Panc1 (cell line): ENCODE data around the gene NDRG2.
A peak's percentile ranks its signal among the peaks of the same experiment; 100 is the strongest.

Experiments
- CTCF ChIP-seq: fragments of 450-650 bp; IDR thresholded peaks from 2 replicates; pipeline ENCODE4 v1.5.1; 2017; ENCODE audit warnings: mild to moderate bottlenecking
- POLR2AphosphoS5 ChIP-seq: IDR thresholded peaks from 2 replicates; pipeline ENCODE4 v1.6.1; 2012; ENCODE audit warnings: mild to moderate bottlenecking, low read depth, low read length, moderate library complexity
- SIN3A ChIP-seq: IDR thresholded peaks from 2 replicates; pipeline ENCODE4 v1.6.1; 2012; ENCODE audit warnings: low read depth, mild to moderate bottlenecking, low read length, moderate library complexity, borderline replicate concordance; ENCODE audit not compliant: insufficient read depth
- TCF7L2 ChIP-seq: IDR thresholded peaks from 2 replicates; pipeline ENCODE4 v1.6.1; 2011; ENCODE audit warnings: mild to moderate bottlenecking, low read depth, low read length, inconsistent platforms
- TF ChIP-seq, protein P1 (sequence below), 2 experiments: IDR thresholded peaks; 2 replicates each; pipeline ENCODE4 v1.6.1; 2011 to 2012; ENCODE audit warnings: low read depth in 2 of 2, control low read depth in 1 of 2, low read length in 1 of 2, mild to moderate bottlenecking in 1 of 2, moderate library complexity in 1 of 2; ENCODE audit not compliant: insufficient read depth in 1 of 2

DNA sequence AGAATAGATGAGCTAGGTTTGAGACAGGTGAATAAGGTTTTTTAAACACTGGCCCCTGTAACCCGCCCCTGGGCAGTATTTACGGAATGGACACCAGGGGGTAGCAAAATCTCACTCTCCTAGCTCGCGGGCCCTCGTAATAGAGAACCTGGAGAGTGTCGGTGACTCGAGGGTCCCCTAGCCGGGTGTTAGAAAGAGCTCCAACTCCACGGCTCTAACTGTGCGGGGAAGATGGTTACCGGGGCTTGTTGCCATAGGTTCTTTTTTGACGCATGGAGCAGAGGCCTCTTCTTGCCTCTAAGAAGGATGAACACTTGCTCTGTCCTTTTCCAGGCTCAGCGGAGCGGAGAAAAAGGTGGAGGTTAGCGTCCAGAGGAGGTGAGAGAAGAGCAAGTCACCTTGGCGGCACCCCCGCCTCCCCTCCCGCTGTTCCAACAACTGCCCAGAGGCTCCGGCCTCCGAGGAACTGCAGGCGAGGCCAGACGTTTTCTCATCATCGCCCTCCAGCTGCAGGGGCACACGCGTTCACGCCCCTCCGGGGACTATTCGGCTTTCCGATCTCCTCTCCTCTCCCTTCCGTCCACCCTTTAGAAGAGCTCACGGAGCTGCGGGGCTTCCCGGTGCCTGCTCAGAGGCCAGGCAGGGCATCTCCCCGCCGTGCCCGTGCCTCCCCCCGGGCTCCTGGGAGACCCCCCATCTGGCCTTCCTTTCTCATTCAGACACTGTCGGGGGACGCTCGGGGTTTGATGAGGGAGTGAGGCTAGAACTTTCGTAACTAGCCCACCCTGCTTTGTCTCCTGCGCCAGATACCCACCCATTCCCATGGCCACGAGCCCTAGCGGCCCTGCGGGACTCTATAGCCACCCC is 43.9 kb upstream of the NDRG2 start:
- TF ChIP-seq CTCF (peak; percentile 75), POLR2AphosphoS5 (no peak), TCF7L2 (no peak), SIN3A (no peak)
- TF ChIP-seq, protein P1, sequence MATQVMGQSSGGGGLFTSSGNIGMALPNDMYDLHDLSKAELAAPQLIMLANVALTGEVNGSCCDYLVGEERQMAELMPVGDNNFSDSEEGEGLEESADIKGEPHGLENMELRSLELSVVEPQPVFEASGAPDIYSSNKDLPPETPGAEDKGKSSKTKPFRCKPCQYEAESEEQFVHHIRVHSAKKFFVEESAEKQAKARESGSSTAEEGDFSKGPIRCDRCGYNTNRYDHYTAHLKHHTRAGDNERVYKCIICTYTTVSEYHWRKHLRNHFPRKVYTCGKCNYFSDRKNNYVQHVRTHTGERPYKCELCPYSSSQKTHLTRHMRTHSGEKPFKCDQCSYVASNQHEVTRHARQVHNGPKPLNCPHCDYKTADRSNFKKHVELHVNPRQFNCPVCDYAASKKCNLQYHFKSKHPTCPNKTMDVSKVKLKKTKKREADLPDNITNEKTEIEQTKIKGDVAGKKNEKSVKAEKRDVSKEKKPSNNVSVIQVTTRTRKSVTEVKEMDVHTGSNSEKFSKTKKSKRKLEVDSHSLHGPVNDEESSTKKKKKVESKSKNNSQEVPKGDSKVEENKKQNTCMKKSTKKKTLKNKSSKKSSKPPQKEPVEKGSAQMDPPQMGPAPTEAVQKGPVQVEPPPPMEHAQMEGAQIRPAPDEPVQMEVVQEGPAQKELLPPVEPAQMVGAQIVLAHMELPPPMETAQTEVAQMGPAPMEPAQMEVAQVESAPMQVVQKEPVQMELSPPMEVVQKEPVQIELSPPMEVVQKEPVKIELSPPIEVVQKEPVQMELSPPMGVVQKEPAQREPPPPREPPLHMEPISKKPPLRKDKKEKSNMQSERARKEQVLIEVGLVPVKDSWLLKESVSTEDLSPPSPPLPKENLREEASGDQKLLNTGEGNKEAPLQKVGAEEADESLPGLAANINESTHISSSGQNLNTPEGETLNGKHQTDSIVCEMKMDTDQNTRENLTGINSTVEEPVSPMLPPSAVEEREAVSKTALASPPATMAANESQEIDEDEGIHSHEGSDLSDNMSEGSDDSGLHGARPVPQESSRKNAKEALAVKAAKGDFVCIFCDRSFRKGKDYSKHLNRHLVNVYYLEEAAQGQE (IDR thresholded peaks at IDR 0.05; ENCODE audit: insufficient read depth in 1 of 2, low read depth in 2 of 2, low read length in 1 of 2): no peak
